Fibroblast of lung (primary cell): ENCODE measurements around the gene RBBP8.

Source experiments
- CTCF ChIP-seq, 2 donors: IDR thresholded peaks in 1 of 2; conservative IDR thresholded peaks in 1 of 2; 1 replicate in 1 of 2; 2 replicates in 1 of 2; pipeline ENCODE4 v1.5.1; 2011 to 2012; ENCODE audit warnings: low read length in 2 of 2, control low read depth in 1 of 2, inconsistent platforms in 1 of 2, low read depth in 1 of 2, mild to moderate bottlenecking in 1 of 2
- EZH2 ChIP-seq: IDR thresholded peaks from 2 replicates; pipeline ENCODE4 v1.5.1; 2012; ENCODE audit warnings: low read length, control low read depth, mild to moderate bottlenecking; ENCODE audit errors: missing control alignments

DNA sequence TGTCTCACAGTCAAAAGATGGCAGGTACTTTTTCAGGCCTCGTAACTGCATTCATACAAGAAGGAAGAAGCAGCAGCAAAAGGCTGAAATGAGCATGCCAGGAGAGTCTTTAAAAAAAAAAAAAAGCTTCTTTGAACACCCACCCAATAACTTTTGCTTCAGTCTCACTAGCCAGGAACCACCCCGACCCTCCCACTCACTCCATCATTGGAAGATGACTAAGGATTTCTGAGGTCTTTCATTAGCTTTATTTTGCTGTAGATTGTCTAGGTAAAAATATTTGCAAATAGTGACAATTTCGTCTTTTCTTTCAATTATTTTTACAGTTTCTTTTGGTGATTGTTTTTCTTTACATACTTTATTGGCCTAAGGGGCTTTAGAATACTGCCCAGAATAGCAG lies 37.9 kb downstream of the RBBP8 start:
- TF ChIP-seq EZH2 (no peak), CTCF (conservative IDR thresholded peaks at IDR 0.05 in 1 of 2, IDR thresholded peaks at IDR 0.05 in 1 of 2; ENCODE audit: low read depth in 1 of 2, low read length in 2 of 2) (no peak)
